Measurements from ENCODE around the gene TXLNB. TPM values are rescaled to one million over a fixed set of nuclear protein-coding genes. Genes with fewer than 3 reads are reported as not detected.

Gene TXLNB
- total and polyA plus RNA-seq, 8 donors: 0.55 to 2.2 (median 1.6) TPM

GRCh38 chr6:139311831-139312230 is 20.0 kb upstream of the TXLNB start:
- ATAC-seq (no peak), DNase-seq (no peak)
- intact Hi-C loops (cut with DNase I): no loop called here
- H3K9me3 ChIP-seq: no peaks in the 10 kb centered on the region
- H3K27me3 ChIP-seq: no peaks in the 10 kb centered on the region
- no peak overlapping the region for H3K27ac ChIP-seq
- no peak for TF ChIP-seq CTCF (IDR thresholded peaks at IDR 0.05)
- no peaks in the 10 kb centered on the region for H3K36me3 ChIP-seq
- peaks cover 0 to 22% of the 10 kb centered on the region in 2 donors for H3K4me1 ChIP-seq
- no peak overlapping the region for H3K4me3 ChIP-seq

DNA sequence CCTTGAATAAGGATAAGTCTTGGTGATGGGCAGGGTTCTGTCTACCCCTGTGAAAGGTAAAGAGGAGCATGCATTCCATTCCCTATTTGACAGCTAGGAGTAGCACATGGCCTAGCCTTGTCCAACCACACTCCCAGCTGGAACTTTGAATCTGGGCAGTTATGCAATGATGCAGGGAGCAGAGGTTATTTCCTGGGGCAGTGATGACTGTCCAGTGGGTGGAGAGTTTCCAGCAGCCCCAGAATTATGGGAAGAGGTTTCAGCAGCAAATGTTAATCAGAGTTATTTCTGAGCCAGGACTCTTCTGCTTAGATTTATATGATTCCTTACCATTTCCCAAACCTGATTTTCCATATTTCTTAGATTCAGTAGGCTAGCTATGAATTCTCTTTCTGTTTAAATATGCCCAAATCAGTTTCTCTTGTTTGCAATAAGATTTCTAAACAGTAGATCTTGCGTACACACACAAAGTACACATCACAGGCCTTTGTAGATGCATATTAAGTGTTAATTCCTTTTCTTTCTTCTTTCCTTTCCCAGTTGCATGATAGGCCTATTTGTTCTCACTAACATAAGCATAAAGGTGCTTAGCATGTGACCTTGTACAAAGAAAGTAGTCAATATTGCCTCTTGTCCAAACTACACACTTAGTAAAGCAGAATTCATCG is 17.3 kb upstream of the TXLNB start:
- Histone ChIP-seq H3K36me3 (no peaks in the 10 kb centered on the region), H3K4me1 (peaks cover 0 to 22% of the 10 kb centered on the region in 2 donors), H3K9me3 (no peaks in the 10 kb centered on the region), H3K4me3 (no peak overlapping the region), H3K27me3 (no peaks in the 10 kb centered on the region), H3K27ac (peak overlapping the region in 1 of 2 donors; percentile 72)
- ATAC-seq (peak; percentile 77), DNase-seq (peak in 1 of 4 donors; percentile 42)
- intact Hi-C loops (cut with DNase I): no loop called here
- TF ChIP-seq CTCF (IDR thresholded peaks at IDR 0.05): no peak

DNA sequence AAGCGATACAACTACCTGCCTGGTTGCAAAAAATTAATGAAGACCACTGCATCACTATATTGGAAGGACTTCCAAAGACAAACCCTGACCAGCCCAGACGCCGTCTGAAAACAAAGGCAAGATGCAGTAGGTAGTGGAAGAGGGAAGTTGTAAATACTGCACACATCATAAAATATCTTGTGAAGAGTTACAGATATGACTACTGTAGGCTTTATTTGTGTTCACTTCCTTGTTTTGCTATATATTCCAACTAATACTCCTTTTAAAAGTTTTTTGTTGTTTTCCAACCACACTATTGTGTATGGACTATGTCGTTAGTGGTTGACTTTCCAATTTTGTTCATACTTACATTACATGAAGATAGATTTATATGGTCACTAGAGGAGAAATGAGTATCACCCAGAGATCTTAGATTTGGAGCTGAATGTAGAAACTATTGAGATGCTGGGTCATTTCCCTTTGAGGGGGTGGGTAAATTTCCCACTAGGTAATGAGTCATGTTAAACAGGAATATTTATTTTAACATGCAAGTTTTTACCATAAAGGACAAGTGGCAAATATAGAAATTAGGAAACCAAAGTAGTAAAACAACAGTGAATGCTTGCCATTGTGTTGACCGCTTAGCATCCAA is 16.6 kb upstream of the TXLNB start:
- TF ChIP-seq CTCF (IDR thresholded peaks at IDR 0.05): no peak
- no peak for DNase-seq
- ATAC-seq: peak; percentile 58
- no peaks in the 10 kb centered on the region for H3K9me3 ChIP-seq
- intact Hi-C loops (cut with DNase I): no loop called here
- no peaks in the 10 kb centered on the region for H3K36me3 ChIP-seq
- H3K27me3 ChIP-seq: no peaks in the 10 kb centered on the region
- H3K27ac ChIP-seq: peak overlapping the region in 1 of 2 donors; percentile 72
- no peak overlapping the region for H3K4me3 ChIP-seq
- peaks cover 0 to 22% of the 10 kb centered on the region in 2 donors for H3K4me1 ChIP-seq

DNA sequence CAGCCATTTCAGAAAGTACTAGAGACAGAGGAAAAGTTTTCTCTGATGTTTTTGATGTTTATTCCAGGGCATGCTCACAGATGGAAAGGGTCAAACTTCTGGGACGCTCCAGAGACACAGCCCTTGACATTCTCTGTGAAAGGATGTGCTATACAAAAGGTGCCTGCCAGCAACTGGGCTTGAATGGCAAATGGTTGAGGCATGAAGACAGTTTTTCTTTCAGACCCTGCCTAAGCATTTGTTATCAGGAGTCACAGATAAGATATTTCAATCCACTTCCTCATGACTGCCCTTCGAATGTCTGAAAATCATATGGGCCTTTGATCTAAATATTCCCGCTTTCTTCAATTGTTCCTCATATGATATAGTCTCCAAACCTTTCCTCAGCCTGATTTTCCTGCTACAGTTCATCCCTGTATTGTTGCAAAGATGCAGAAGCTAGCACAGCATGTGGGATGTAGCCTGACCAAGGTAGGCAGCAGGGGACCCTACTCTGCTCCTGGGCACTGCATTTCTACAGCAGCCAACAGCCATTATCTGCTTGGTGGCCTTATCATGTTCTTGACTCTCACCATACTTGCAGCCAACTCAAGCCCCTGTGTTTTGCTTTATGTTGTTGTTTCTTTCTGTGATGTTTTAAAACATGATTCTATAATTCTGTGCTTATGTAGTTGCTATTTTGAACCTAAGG is 14.6 kb upstream of the TXLNB start:
- no peaks in the 10 kb centered on the region for H3K9me3 ChIP-seq
- H3K27me3 ChIP-seq: no peaks in the 10 kb centered on the region
- no peak overlapping the region for H3K4me3 ChIP-seq
- no peak for DNase-seq
- H3K4me1 ChIP-seq: peaks cover 0 to 22% of the 10 kb centered on the region in 2 donors
- H3K27ac ChIP-seq: no peak overlapping the region
- no peak for ATAC-seq
- intact Hi-C loops (cut with DNase I): no loop called here
- TF ChIP-seq CTCF (IDR thresholded peaks at IDR 0.05): no peak
- no peaks in the 10 kb centered on the region for H3K36me3 ChIP-seq

DNA sequence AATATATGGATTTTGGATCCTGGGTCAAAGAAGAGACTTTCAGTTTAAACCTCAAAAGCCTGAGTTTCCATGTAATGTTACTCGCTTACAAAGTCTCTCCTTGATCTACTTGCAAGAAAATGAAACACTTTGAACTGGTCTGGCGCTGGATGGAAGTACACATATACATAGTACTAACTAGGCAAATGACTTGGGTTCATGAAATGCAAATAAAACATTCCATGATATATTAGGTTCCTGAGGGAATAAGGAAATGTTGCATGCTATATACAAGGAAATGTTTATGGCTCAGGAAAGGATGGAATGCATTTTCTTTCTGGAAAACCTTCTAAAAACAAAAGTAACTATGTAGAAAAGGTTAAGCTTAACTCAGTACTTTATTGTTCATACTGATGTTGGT is 11.4 kb upstream of the TXLNB start:
- intact Hi-C loops (cut with DNase I): no loop called here
- TF ChIP-seq CTCF (IDR thresholded peaks at IDR 0.05): no peak
- no peak overlapping the region for H3K27ac ChIP-seq
- H3K27me3 ChIP-seq: no peaks in the 10 kb centered on the region
- H3K9me3 ChIP-seq: no peaks in the 10 kb centered on the region
- DNase-seq (no peak), ATAC-seq (no peak)
- no peak overlapping the region for H3K4me3 ChIP-seq
- H3K4me1 ChIP-seq: peaks cover 0 to 6% of the 10 kb centered on the region in 2 donors
- H3K36me3 ChIP-seq: no peaks in the 10 kb centered on the region
